ENCODE measurements around the gene KRT13.

KRT13 gene

DNA sequence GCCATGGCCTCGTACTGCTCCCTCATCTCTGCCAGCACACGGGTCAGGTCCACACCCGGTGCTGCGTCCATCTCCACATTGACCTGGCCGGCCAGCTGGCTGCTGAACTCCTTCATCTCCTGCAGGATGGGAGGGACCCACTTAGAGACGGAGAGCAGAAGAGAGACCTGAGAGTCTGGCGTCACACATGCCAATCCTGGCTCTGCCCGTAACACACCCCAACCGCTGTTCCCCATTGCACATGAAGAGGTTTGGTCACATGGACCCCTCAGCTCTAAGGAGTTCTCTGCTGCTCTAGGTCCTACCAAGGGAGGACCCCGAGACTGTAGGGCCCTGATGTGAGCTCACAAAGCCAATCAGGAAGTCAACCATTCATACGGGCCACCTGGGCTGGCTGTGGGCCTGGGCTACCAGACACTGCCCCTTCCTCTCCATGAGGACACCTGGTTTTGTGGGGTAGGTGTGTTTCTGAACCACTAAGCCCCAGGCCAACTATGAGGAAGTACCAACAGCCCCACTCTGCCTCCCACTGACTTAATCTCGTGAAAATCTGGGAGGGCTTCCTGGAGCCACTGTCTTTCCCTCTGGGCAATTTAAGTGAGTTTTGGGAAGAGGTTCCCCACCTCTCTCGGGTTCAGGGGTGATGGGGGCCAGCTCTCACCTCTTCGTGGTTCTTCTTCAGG lies 10.9 kb upstream of the KRT13 start:
- H3K27ac ChIP-seq, result no peak overlapping the region
- H3K9ac ChIP-seq, result no peak overlapping the region
- H3K36me3 ChIP-seq (ENCODE audit: insufficient read depth), result no peaks in the 10 kb centered on the region
- H4K20me1 ChIP-seq (ENCODE audit: insufficient read depth), result no peaks in the 10 kb centered on the region
- H3K4me3 ChIP-seq (IDR thresholded peaks at IDR 0.05; ENCODE audit: insufficient read depth, low read depth, low read length), result no peak overlapping the region
- no peaks in the 10 kb centered on the region for H3K79me2 ChIP-seq (ENCODE audit: insufficient read depth, low read depth)
- H3K4me1 ChIP-seq (ENCODE audit: low read depth, poor library complexity, severe bottlenecking), result no peaks in the 10 kb centered on the region
- no peak overlapping the region for H2AFZ ChIP-seq (ENCODE audit: low read depth)
- no peaks in the 10 kb centered on the region for H3K27me3 ChIP-seq (ENCODE audit: insufficient read depth, low read depth)
- TF ChIP-seq, protein P1, sequence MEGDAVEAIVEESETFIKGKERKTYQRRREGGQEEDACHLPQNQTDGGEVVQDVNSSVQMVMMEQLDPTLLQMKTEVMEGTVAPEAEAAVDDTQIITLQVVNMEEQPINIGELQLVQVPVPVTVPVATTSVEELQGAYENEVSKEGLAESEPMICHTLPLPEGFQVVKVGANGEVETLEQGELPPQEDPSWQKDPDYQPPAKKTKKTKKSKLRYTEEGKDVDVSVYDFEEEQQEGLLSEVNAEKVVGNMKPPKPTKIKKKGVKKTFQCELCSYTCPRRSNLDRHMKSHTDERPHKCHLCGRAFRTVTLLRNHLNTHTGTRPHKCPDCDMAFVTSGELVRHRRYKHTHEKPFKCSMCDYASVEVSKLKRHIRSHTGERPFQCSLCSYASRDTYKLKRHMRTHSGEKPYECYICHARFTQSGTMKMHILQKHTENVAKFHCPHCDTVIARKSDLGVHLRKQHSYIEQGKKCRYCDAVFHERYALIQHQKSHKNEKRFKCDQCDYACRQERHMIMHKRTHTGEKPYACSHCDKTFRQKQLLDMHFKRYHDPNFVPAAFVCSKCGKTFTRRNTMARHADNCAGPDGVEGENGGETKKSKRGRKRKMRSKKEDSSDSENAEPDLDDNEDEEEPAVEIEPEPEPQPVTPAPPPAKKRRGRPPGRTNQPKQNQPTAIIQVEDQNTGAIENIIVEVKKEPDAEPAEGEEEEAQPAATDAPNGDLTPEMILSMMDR (conservative IDR thresholded peaks at IDR 0.05; ENCODE audit: low read depth, low read length), result no peak
- no peak overlapping the region for H3K4me2 ChIP-seq

DNA sequence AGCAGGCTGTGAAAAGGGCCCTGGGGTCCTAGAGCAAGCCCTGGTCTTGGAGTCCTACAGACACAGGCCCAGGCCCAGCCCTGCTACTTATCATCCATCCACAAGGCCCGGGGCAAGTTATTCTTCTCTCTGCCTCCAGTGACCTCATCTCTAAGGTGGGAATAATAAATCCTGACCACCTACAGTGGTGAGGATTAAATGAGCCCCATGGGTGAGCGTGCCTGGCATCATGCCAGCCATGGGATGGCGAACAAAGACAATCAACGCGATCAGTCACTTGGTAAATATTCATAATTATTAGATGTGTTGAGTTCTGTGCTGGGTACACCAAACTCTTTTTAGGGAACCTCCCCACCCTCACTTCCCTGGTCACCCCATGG lies 7.7 kb upstream of the KRT13 start:
- Histone ChIP-seq H3K36me3 (ENCODE audit: insufficient read depth) (no peaks in the 10 kb centered on the region), H3K4me2 (no peak overlapping the region), H3K4me3 (IDR thresholded peaks at IDR 0.05; ENCODE audit: insufficient read depth, low read depth, low read length) (no peak overlapping the region), H3K79me2 (ENCODE audit: insufficient read depth, low read depth) (no peaks in the 10 kb centered on the region), H3K4me1 (ENCODE audit: low read depth, poor library complexity, severe bottlenecking) (no peaks in the 10 kb centered on the region), H2AFZ (ENCODE audit: low read depth) (no peak overlapping the region), H3K27ac (no peak overlapping the region), H4K20me1 (ENCODE audit: insufficient read depth) (no peaks in the 10 kb centered on the region), H3K27me3 (ENCODE audit: insufficient read depth, low read depth) (no peaks in the 10 kb centered on the region), H3K9ac (no peak overlapping the region)
- TF ChIP-seq, protein P1 (conservative IDR thresholded peaks at IDR 0.05; ENCODE audit: low read depth, low read length), result no peak

DNA sequence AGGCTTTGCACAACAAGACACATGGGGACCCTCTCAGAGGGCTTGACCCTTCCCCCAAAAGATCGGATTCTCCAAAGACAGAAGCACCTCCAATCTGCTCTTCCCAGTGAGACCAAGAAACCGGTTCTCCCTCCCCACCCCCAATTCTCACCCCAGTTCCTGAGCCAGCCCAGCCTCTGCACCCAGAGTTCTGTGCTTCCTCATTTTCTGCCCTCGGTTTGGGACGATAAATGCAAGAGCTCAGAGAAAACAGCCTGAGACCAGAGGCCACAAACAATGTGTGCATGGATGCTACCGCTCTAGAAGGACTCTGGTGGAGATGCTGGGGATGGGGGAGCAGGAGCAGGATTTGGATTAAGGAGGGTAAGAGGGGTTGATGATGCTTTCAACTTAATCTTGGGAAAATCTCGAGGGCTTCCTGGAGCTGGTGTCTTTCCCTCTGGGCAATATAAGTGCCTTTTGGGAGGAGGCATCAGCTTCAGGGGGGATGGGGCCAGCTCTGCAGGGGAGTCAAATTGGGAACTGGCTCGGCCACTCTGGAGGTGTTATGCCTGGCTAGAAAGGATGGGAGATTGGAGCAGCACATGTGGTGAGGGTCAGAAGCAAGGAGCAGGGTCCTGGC lies 7.2 kb upstream of the KRT13 start:
- Histone ChIP-seq H3K4me1 (ENCODE audit: low read depth, poor library complexity, severe bottlenecking) (no peaks in the 10 kb centered on the region), H3K9ac (no peak overlapping the region), H3K79me2 (ENCODE audit: insufficient read depth, low read depth) (no peaks in the 10 kb centered on the region), H3K4me3 (IDR thresholded peaks at IDR 0.05; ENCODE audit: insufficient read depth, low read depth, low read length) (no peak overlapping the region), H2AFZ (ENCODE audit: low read depth) (no peak overlapping the region), H3K36me3 (ENCODE audit: insufficient read depth) (no peaks in the 10 kb centered on the region), H3K27ac (no peak overlapping the region), H4K20me1 (ENCODE audit: insufficient read depth) (no peaks in the 10 kb centered on the region), H3K27me3 (ENCODE audit: insufficient read depth, low read depth) (no peaks in the 10 kb centered on the region), H3K4me2 (no peak overlapping the region)
- TF ChIP-seq, protein P1 (conservative IDR thresholded peaks at IDR 0.05; ENCODE audit: low read depth, low read length), result no peak

DNA sequence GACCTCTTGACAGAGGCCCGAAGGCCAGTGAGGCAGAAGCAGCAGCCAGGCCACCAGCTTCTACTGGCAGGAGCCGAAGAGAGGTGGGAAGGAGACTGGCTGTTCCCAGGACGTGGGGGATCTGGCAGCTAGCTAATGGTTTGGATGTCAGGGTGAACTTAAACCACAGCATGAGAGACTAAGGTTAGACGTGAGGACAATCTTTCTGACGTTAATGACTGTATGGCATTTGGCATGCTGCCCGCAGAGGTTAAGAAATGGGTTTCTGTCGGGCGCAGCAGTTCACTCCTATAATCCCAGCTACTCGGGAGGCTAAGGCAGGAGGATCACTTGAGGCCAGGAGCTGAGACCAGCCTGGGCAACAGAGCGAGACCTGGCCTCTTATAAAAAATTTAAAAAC lies 6.3 kb upstream of the KRT13 start:
- H3K4me1 ChIP-seq (ENCODE audit: low read depth, poor library complexity, severe bottlenecking), result no peaks in the 10 kb centered on the region
- no peaks in the 10 kb centered on the region for H3K27me3 ChIP-seq (ENCODE audit: insufficient read depth, low read depth)
- H3K4me2 ChIP-seq, result no peak overlapping the region
- no peak overlapping the region for H3K4me3 ChIP-seq (IDR thresholded peaks at IDR 0.05; ENCODE audit: insufficient read depth, low read depth, low read length)
- no peaks in the 10 kb centered on the region for H4K20me1 ChIP-seq (ENCODE audit: insufficient read depth)
- no peak overlapping the region for H3K9ac ChIP-seq
- no peak overlapping the region for H2AFZ ChIP-seq (ENCODE audit: low read depth)
- H3K36me3 ChIP-seq (ENCODE audit: insufficient read depth), result no peaks in the 10 kb centered on the region
- no peaks in the 10 kb centered on the region for H3K79me2 ChIP-seq (ENCODE audit: insufficient read depth, low read depth)
- TF ChIP-seq, protein P1 (conservative IDR thresholded peaks at IDR 0.05; ENCODE audit: low read depth, low read length), result no peak
- H3K27ac ChIP-seq, result no peak overlapping the region
